ENCODE data around the gene CMBL.

Gene CMBL

Small RNAs within 50 kb of the gene (small RNA-seq; reads per million reads assigned to genes)
- 0 reads per million in 2 experiments for gene RF00019
